Measurements from ENCODE around the gene LHFPL2. TPM values are rescaled to one million over a fixed set of nuclear protein-coding genes. Genes with fewer than 3 reads are reported as not detected.
A peak's percentile ranks its signal among the peaks of the same experiment; 100 is the strongest.

LHFPL2 gene
- total RNA-seq, 2 donors from 2014 or later: 30.1 to 72.6 TPM

DNA sequence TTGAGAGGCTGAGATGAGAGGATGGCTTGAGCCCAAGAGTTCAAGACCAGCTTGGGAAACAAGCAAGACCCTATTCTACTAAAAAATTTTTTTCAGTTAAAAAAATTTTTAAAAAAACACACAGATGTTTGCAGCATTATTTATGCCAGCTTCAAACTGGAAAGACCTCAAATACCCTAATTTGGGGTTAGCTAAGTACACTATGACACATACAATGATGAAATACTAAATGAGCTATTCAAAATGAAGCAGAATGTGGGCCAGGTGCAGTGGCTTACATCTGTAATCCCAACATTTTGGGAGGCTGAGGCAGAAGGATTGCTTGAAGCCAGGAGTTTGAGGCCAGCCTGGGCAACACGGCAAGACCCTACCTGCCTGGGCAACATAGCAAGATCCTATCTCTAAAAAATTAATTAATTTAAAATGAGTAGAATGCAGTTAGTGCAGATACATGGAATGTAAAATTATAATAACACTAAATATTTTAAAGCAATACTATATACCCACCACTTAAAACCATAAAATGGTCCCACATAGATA, 44.9 kb downstream of the LHFPL2 start:
- no peak for ATAC-seq (ENCODE audit: insufficient number of reproducible peaks, low FRiP score, low read depth)
- Histone ChIP-seq H3K4me3 (no peak overlapping the region), H3K27me3 (replicated peaks; ENCODE audit: insufficient read depth) (no peaks in the 10 kb centered on the region), H3K4me1 (ENCODE audit: control insufficient read depth in 1 of 2, low read depth in 2 of 2) (peaks cover 9 to 61% of the 10 kb centered on the region in 2 donors), H3K27ac (no peak overlapping the region), H3K36me3 (no peaks in the 10 kb centered on the region), H3K9me3 (no peaks in the 10 kb centered on the region)
- DNase-seq (ENCODE audit: low spot score): no peak
- TF ChIP-seq, protein P1, sequence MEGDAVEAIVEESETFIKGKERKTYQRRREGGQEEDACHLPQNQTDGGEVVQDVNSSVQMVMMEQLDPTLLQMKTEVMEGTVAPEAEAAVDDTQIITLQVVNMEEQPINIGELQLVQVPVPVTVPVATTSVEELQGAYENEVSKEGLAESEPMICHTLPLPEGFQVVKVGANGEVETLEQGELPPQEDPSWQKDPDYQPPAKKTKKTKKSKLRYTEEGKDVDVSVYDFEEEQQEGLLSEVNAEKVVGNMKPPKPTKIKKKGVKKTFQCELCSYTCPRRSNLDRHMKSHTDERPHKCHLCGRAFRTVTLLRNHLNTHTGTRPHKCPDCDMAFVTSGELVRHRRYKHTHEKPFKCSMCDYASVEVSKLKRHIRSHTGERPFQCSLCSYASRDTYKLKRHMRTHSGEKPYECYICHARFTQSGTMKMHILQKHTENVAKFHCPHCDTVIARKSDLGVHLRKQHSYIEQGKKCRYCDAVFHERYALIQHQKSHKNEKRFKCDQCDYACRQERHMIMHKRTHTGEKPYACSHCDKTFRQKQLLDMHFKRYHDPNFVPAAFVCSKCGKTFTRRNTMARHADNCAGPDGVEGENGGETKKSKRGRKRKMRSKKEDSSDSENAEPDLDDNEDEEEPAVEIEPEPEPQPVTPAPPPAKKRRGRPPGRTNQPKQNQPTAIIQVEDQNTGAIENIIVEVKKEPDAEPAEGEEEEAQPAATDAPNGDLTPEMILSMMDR (IDR thresholded peaks at IDR 0.05): no peak

DNA sequence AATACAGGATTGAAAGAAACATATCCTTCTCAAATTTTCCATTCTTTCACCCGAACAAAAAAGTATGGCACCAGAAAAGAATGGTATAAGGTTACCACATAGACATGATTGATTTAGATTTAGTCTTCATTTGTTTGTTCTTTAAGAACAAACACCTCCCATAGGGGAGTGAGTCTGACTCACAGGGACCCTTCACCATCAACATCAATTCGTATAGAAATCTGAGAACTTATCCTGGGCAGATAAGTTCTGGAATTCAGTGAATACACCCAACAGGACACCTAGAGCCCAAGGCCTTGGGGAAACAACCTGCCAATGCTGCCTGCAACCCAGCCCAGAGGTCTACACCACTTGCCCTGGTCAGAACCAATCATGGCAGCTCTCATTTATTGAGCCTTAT, 46.2 kb downstream of the LHFPL2 start:
- DNase-seq (ENCODE audit: low spot score) (no peak), ATAC-seq (ENCODE audit: insufficient number of reproducible peaks, low FRiP score, low read depth) (no peak)
- H3K36me3 ChIP-seq: no peaks in the 10 kb centered on the region
- no peak overlapping the region for H3K27ac ChIP-seq
- TF ChIP-seq, protein P1 (IDR thresholded peaks at IDR 0.05): no peak
- H3K9me3 ChIP-seq: no peaks in the 10 kb centered on the region
- no peak overlapping the region for H3K4me3 ChIP-seq
- no peaks in the 10 kb centered on the region for H3K27me3 ChIP-seq (replicated peaks; ENCODE audit: insufficient read depth)
- H3K4me1 ChIP-seq (ENCODE audit: control insufficient read depth in 1 of 2, low read depth in 2 of 2): peaks cover 9 to 71% of the 10 kb centered on the region in 2 donors

DNA sequence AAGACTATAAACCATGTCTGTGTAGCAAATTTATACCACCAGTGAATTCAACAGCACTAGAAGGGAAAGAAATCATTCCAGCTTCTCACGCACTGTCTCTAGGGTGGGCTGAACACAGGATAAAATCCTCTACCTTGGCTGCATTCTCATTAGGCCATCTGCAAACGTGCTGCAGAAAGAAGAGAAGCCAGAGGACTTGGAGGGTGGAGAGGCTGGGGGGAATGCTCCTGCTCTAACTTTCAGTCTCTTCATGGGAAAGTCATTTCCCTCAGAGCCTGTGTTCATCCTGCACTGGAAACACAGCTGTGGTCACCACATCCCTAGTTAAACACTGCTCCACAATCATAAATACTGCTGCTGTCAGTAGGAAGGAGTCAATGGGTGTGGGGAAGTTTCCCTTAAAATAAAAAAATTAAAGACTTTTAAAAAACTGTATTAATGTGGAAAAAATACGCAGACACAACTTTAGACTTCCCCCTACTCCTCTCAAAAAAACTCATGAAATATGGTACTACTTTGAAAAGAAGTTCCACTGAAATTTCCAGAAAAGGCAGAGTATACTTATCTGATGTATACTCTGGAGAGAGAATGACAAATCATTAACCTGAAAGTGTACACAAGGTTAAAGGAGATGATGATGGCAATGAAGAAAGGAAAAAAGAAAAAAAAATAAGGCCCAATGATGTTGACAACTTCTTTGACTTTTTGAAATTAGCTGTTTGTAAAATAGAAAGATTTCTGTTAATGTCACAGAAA, 46.8 kb downstream of the LHFPL2 start:
- H3K36me3 ChIP-seq: no peaks in the 10 kb centered on the region
- H3K27me3 ChIP-seq (replicated peaks; ENCODE audit: insufficient read depth): no peaks in the 10 kb centered on the region
- peaks cover 9 to 73% of the 10 kb centered on the region in 2 donors for H3K4me1 ChIP-seq (ENCODE audit: control insufficient read depth in 1 of 2, low read depth in 2 of 2)
- H3K4me3 ChIP-seq: no peak overlapping the region
- H3K9me3 ChIP-seq: no peaks in the 10 kb centered on the region
- DNase-seq (ENCODE audit: low spot score) (no peak), ATAC-seq (ENCODE audit: insufficient number of reproducible peaks, low FRiP score, low read depth) (no peak)
- TF ChIP-seq, protein P1 (IDR thresholded peaks at IDR 0.05): no peak
- H3K27ac ChIP-seq: peak overlapping the region in 1 of 2 donors; percentile 45

GRCh38 chr5:78600687-78601414, 47.7 kb downstream of the LHFPL2 start:
- ATAC-seq (ENCODE audit: insufficient number of reproducible peaks, low FRiP score, low read depth): no peak
- no peak for DNase-seq (ENCODE audit: low spot score)
- Histone ChIP-seq H3K4me3 (no peak overlapping the region), H3K4me1 (ENCODE audit: control insufficient read depth in 1 of 2, low read depth in 2 of 2) (peaks cover 6 to 72% of the 10 kb centered on the region in 2 donors), H3K36me3 (no peaks in the 10 kb centered on the region), H3K27ac (peak overlapping the region; percentile 45 to 62), H3K9me3 (no peaks in the 10 kb centered on the region), H3K27me3 (replicated peaks; ENCODE audit: insufficient read depth) (no peaks in the 10 kb centered on the region)
- TF ChIP-seq, protein P1 (IDR thresholded peaks at IDR 0.05): no peak

DNA sequence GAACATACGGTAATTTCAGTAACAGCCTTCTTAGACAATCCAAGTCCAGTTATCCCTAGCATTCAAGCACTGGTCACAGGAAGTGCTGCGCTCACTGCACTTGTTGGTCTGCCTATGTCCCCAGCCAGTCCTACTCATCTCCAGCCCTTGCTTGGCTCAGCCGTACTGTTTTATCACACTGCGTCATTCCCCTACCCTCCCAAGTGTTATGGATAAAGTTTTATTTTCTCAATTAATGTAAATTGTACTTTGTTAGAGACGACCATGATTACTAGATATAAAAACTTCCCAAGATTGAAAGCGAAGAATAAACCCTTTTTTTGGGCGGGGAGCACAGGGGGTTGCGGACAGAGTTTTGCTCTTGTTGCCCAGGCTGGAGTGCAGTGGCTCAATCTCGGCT, 49.6 kb downstream of the LHFPL2 start:
- H3K4me3 ChIP-seq: no peak overlapping the region
- no peaks in the 10 kb centered on the region for H3K27me3 ChIP-seq (replicated peaks; ENCODE audit: insufficient read depth)
- ATAC-seq (ENCODE audit: insufficient number of reproducible peaks, low FRiP score, low read depth) (no peak), DNase-seq (ENCODE audit: low spot score) (no peak)
- TF ChIP-seq, protein P1 (IDR thresholded peaks at IDR 0.05): no peak
- no peaks in the 10 kb centered on the region for H3K9me3 ChIP-seq
- H3K4me1 ChIP-seq (ENCODE audit: control insufficient read depth in 1 of 2, low read depth in 2 of 2): peaks cover 18 to 73% of the 10 kb centered on the region in 2 donors
- no peak overlapping the region for H3K27ac ChIP-seq
- no peaks in the 10 kb centered on the region for H3K36me3 ChIP-seq
